K562 (cell line): ENCODE results near the gene SEC14L5. TPM values are rescaled to one million over a fixed set of nuclear protein-coding genes. Genes with fewer than 3 reads are reported as not detected.

Experiments used
- ARID1B ChIP-seq: fragments of 450-650 bp; IDR thresholded peaks from 2 replicates; pipeline ENCODE4 v1.6.1; 2016; ENCODE audit warnings: antibody characterized with exemption, mild to moderate bottlenecking, inconsistent platforms
- HSF4 ChIP-seq: fragments of 250-450 bp; sonication (Bioruptor Pico); IDR thresholded peaks from 2 replicates; pipeline ENCODE4 v2.1.2; 2022; ENCODE audit warnings: mild to moderate bottlenecking, moderate library complexity, borderline replicate concordance
- KDM4B ChIP-seq, 2 experiments: fragments of 450-650 bp in 1 of 2; sonication (generic) in 1 of 2; IDR thresholded peaks; 2 replicates each; pipeline ENCODE4 v1.6.1; 2016 to 2017; ENCODE audit warnings: borderline replicate concordance in 2 of 2, antibody characterized with exemption in 1 of 2, low read depth in 1 of 2, mild to moderate bottlenecking in 1 of 2
- KHSRP ChIP-seq: fragments of 450-650 bp; IDR thresholded peaks from 2 replicates; pipeline ENCODE4 v1.6.1; 2017
- MBD2 ChIP-seq: sonication (generic); IDR thresholded peaks from 2 replicates; pipeline ENCODE4 v1.6.1; 2016; ENCODE audit warnings: low read depth, borderline replicate concordance
- MXI1 ChIP-seq: IDR thresholded peaks from 2 replicates; pipeline ENCODE4 v1.6.1; 2011; ENCODE audit warnings: low read depth, mild to moderate bottlenecking, improper control_type of control experiment, low read length
- NR1H2 ChIP-seq: sonication (generic); formaldehyde crosslinking; IDR thresholded peaks from 2 replicates; pipeline ENCODE4 v1.4.0; 2020; ENCODE audit warnings: mild to moderate bottlenecking, missing genetic modification reagents
- NR3C1 ChIP-seq: sonication (generic); formaldehyde crosslinking; IDR thresholded peaks from 2 replicates; pipeline ENCODE4 v1.8.1; 2022; ENCODE audit warnings: missing genetic modification reagents
- PTBP1 ChIP-seq: fragments of 200-400 bp; formaldehyde crosslinking; IDR thresholded peaks from 2 replicates; pipeline ENCODE4 v1.6.1; 2017; ENCODE audit warnings: low read depth, low read length
- RBM34 ChIP-seq: fragments of 200-400 bp; formaldehyde crosslinking; IDR thresholded peaks from 2 replicates; pipeline ENCODE4 v1.6.1; 2018; ENCODE audit warnings: low read length, borderline replicate concordance; ENCODE audit not compliant: insufficient read depth
- SIRT6 ChIP-seq: IDR thresholded peaks from one replicate; pipeline ENCODE4 v1.6.1; 2012; ENCODE audit warnings: low read depth, mild to moderate bottlenecking, control low read depth, inconsistent platforms, low read length, moderate library complexity
- STAT5B ChIP-seq: fragments of 250-450 bp; sonication (Bioruptor Pico); IDR thresholded peaks from 2 replicates; pipeline ENCODE4 v1.8.0; 2021; ENCODE audit warnings: mild to moderate bottlenecking, inconsistent platforms
- TFAM ChIP-seq: fragments of 250-450 bp; sonication (Bioruptor Pico); conservative IDR thresholded peaks from 2 replicates; pipeline ENCODE4 v1.5.0; 2021; ENCODE audit warnings: mild to moderate bottlenecking, moderate library complexity
- TRIM28 ChIP-seq: fragments of 450-650 bp; IDR thresholded peaks from 2 replicates; pipeline ENCODE4 v1.6.1; 2017
- ZNF699 ChIP-seq: fragments of 250-450 bp; sonication (Bioruptor Pico); IDR thresholded peaks from 2 replicates; pipeline ENCODE4 v1.8.0; 2021; ENCODE audit warnings: mild to moderate bottlenecking, moderate library complexity; ENCODE audit not compliant: insufficient replicate concordance
- polyA plus RNA-seq, 8 experiments: library from polyadenylated mRNA; depleted of rRNA in 4 of 8; stranded (reverse) in 5 of 8; unstranded in 3 of 8; fragments of >200 nt; fragmentation: Nextera tagmentation in 2 of 8; fragmentation: Illumina TruSeq in 1 of 8; extraction: Ambion mirVana in 2 of 8; extraction: Trizol in 1 of 8; gene quantifications; 2 replicates each; pipeline versions ENCODE4 v1.2.1 to v1.2.3, GENCODE V29; 2011 to 2014; ENCODE audit warnings: inconsistent platforms in 1 of 8, missing spikeins in 1 of 8
- total RNA-seq, 7 experiments: library from RNA; depleted of rRNA in 6 of 7; stranded (reverse); fragments of >200 nt in 6 of 7; fragmentation: Illumina TruSeq in 2 of 7; extraction: Trizol in 2 of 7; gene quantifications; 2 replicates each; pipeline versions ENCODE4 v1.2.1 to v1.2.3, GENCODE V29; 2011 to 2021; ENCODE audit warnings: low replicate concordance in 1 of 7
- TF ChIP-seq, protein P1 (sequence below), 2 experiments: fragments of 450-650 bp; formaldehyde crosslinking in 1 of 2; IDR thresholded peaks; 2 replicates each; pipeline versions ENCODE4 v1.4.0 to v1.6.1; 2014 to 2020; ENCODE audit warnings: mild to moderate bottlenecking in 2 of 2, borderline replicate concordance in 1 of 2, low read depth in 1 of 2
- TF ChIP-seq, protein P2 (sequence below): sonication (generic); formaldehyde crosslinking; IDR thresholded peaks from 2 replicates; pipeline ENCODE4 v1.8.1; 2022; ENCODE audit warnings: missing genetic modification reagents

Gene SEC14L5
- total and polyA plus RNA-seq, 9 of the 15 experiments (the other 6 are each of a cell fraction or from before 2014, with no cell fraction given) = 0.11 TPM; not detected in 8

DNA sequence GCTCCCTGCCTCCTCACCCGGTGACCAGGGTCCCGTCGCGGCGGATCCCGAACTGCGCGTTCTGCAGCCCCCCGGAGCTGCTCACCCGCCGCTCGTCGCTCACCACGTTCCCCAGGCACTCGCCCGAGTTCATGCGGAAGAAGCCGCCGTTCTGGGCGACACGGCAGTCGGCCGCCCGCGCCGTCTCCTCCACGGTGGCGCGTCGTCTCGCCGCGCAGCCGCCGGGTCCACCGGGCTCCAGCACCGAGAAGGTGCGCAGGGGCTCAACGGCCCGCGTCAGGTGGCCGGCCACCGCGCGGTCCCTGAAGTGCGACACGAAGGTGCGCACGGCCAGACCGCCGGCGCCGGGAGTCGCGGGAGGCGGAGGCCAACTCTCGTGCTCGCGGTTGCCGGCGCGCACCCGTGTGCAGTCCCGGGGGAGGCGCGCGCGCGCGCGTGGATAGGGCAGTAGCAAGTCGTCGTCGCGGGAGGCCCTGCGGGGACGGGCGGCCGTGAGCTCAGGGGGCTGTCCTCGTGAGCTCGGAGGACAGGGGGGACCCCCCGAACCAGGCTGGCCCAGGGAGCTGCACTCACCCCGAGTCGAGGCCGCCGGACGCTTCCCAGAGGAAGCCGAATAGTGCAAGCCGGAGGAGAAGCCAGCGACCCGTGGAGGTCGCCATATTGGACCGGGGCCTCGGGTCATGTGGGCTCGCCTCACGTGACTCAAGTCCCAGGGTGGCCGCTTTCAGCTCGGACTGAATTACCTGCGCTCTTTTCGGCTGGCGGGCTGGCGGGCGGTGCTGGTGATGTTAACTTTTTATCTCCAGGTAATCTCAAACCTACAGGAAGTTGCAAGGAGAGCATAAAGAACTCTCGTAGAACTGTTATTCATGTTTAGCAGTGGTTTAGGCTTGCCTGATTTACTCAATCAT lies 75.4 kb downstream of the SEC14L5 start, which contains the start of gene NAGPA (continued):
- TF ChIP-seq MBD2 = peak; percentile 65; the same call in 1 of the 2 replicates
- TF ChIP-seq STAT5B (CRISPR knock-in tag) = no peak
- no peak for TF ChIP-seq MXI1
- no peak for TF ChIP-seq TFAM (CRISPR knock-in tag)
- 0 out of 2 replicates have a peak, but pooled peaks have one; percentile 47 for TF ChIP-seq NR1H2 (CRISPR knock-in tag)
- TF ChIP-seq, protein P1, sequence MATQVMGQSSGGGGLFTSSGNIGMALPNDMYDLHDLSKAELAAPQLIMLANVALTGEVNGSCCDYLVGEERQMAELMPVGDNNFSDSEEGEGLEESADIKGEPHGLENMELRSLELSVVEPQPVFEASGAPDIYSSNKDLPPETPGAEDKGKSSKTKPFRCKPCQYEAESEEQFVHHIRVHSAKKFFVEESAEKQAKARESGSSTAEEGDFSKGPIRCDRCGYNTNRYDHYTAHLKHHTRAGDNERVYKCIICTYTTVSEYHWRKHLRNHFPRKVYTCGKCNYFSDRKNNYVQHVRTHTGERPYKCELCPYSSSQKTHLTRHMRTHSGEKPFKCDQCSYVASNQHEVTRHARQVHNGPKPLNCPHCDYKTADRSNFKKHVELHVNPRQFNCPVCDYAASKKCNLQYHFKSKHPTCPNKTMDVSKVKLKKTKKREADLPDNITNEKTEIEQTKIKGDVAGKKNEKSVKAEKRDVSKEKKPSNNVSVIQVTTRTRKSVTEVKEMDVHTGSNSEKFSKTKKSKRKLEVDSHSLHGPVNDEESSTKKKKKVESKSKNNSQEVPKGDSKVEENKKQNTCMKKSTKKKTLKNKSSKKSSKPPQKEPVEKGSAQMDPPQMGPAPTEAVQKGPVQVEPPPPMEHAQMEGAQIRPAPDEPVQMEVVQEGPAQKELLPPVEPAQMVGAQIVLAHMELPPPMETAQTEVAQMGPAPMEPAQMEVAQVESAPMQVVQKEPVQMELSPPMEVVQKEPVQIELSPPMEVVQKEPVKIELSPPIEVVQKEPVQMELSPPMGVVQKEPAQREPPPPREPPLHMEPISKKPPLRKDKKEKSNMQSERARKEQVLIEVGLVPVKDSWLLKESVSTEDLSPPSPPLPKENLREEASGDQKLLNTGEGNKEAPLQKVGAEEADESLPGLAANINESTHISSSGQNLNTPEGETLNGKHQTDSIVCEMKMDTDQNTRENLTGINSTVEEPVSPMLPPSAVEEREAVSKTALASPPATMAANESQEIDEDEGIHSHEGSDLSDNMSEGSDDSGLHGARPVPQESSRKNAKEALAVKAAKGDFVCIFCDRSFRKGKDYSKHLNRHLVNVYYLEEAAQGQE (IDR thresholded peaks at IDR 0.05; ENCODE audit: borderline replicate concordance) = peak; percentile 95
- TF ChIP-seq, protein P1 (CRISPR knock-in tag; IDR thresholded peaks at IDR 0.05; ENCODE audit: low read depth) = no peak
- no peak for TF ChIP-seq ARID1B
- TF ChIP-seq, protein P2, sequence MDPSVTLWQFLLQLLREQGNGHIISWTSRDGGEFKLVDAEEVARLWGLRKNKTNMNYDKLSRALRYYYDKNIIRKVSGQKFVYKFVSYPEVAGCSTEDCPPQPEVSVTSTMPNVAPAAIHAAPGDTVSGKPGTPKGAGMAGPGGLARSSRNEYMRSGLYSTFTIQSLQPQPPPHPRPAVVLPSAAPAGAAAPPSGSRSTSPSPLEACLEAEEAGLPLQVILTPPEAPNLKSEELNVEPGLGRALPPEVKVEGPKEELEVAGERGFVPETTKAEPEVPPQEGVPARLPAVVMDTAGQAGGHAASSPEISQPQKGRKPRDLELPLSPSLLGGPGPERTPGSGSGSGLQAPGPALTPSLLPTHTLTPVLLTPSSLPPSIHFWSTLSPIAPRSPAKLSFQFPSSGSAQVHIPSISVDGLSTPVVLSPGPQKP (CRISPR knock-in tag) = no peak
- TF ChIP-seq HSF4 (CRISPR knock-in tag) = no peak
- TF ChIP-seq PTBP1 = no peak
- TF ChIP-seq RBM34 = no peak
- TF ChIP-seq KDM4B (IDR thresholded peaks at IDR 0.05; ENCODE audit: borderline replicate concordance in 2 of 2, low read depth in 1 of 2) = peak in 1 of 2 experiments; percentile 83; a peak in 1 of 4 replicates
- TF ChIP-seq KHSRP = no peak
- TF ChIP-seq SIRT6 = no peak
- TF ChIP-seq NR3C1 (CRISPR knock-in tag) = no peak
- TF ChIP-seq TRIM28 = no peak
- TF ChIP-seq ZNF699 (CRISPR knock-in tag) = no peak
